Gastroesophageal sphincter (tissue), 3 donors: ENCODE results near the gene PCDHB14.
"Not testable (repeated sequence)": the region's sequence is repeated elsewhere in the genome, so short reads cannot be mapped to it uniquely, and the experiment has no call there.

Experiments
- CTCF ChIP-seq, 4 experiments: fragments of 200-600 bp in 2 of 4; fragments of 450-650 bp in 2 of 4; sonication (generic) in 1 of 4; IDR thresholded peaks; one replicate each; pipeline ENCODE4 v1.5.1; 2017 to 2019; ENCODE audit warnings: antibody characterized with exemption in 4 of 4, mild to moderate bottlenecking in 2 of 4, moderate library complexity in 2 of 4
- POLR2A ChIP-seq, 2 donors: fragments of 450-650 bp; IDR thresholded peaks; one replicate each; pipeline ENCODE4 v1.6.1; 2017; ENCODE audit warnings: antibody characterized with exemption in 2 of 2, mild to moderate bottlenecking in 2 of 2, moderate library complexity in 1 of 2
- POLR2AphosphoS5 ChIP-seq: sonication (generic); formaldehyde crosslinking; IDR thresholded peaks from one replicate; pipeline ENCODE4 v1.6.1; 2017; ENCODE audit warnings: antibody characterized with exemption

- TF ChIP-seq CTCF (IDR thresholded peaks at IDR 0.05); POLR2A (IDR thresholded peaks at IDR 0.05); POLR2AphosphoS5: not testable (repeated sequence)
Observed at GRCh38 chr5:141214583-141214982, 8.6 kb upstream of the PCDHB14 start.
